ENCODE results near the gene OCEL1. TPM values are rescaled to one million over a fixed set of nuclear protein-coding genes. Genes with fewer than 3 reads are reported as not detected.
"Not testable (repeated sequence)": the region's sequence is repeated elsewhere in the genome, so short reads cannot be mapped to it uniquely, and the experiment has no call there.

Gene OCEL1
- total RNA-seq = 22.4 TPM
- long read RNA-seq, transcript OCEL1-201 (6 exons, 1,133 nt) = major isoform, 6 of 36 reads
- long read RNA-seq, partial matches to known transcripts = 15 of 36 reads
- long read RNA-seq, other reads (novel, unspliced or antisense) = 7 of 36 reads

- intact Hi-C loops (cut with DNase I) = no loop called here
- DNase-seq (peak; percentile 100), ATAC-seq (ENCODE audit: poor library complexity) (peak; percentile 97)
Observed at GRCh38 chr19:17226002-17226933, at the start of gene OCEL1. OCEL1 (plus strand) TSS chr19:17226226; CDS start chr19:17226248, 22 bp downstream.

GRCh38 chr19:17178291-17178690 lies 47.7 kb upstream of the OCEL1 start:
- ATAC-seq (ENCODE audit: poor library complexity) (no peak), DNase-seq (no peak)
- intact Hi-C loops (cut with DNase I) = no loop called here

GRCh38 chr19:17180997-17181702 lies 44.9 kb upstream of the OCEL1 start:
- no peak for DNase-seq
- no peak for ATAC-seq (ENCODE audit: poor library complexity)
- intact Hi-C loops (cut with DNase I) = no loop called here

DNA sequence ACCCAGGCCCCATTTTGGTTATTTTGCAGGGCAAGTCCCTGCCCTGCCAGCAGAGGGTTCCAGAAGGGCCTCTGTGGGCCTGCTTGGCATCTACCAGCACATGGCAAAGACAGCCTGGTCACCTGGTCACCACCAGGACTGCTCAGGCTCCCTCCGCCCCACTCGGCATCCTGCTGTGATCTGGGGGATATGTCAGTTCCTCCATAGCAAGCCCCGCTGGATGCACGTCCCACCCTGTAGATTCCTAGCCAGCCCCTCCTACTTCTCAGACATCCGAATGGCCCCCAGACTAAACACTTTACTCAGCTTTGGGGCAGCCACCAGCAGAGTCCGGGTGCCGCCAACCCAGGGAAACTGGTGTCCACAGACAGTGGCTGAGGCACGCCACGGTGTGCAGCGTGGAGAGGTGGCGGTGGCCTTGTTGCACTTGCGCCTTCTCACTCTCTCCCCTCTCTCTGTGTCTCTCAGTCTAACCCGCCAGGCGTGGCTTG lies 42.7 kb upstream of the OCEL1 start:
- intact Hi-C loops (cut with DNase I) = no loop called here
- ATAC-seq (ENCODE audit: poor library complexity) = no peak
- DNase-seq = no peak

DNA sequence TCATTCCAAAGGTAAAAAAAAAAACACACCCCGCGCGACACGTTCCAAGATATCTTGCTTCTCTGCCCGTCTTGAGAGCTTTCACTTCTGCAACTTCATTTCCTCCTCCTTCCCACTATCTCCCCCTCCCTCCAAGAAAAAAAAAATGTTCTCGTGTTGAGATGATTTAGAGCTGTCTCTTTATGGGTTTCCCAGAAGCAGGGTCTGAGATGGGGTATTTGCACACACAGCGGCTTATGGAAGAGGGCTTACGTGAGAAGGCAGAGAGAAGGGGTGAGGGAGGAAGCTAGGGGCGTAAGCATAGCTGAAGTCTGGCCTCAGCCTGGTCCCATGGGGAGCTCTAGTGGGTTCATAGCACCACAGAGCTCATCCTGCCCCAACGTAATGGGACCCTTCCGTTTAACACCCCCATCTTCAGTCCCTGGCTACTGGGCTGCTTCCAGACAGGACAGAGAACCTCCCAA lies 42.1 kb upstream of the OCEL1 start:
- intact Hi-C loops (cut with DNase I) = no loop called here
- ATAC-seq (ENCODE audit: poor library complexity) (no peak), DNase-seq (no peak)

GRCh38 chr19:17184371-17184841 lies 41.6 kb upstream of the OCEL1 start:
- DNase-seq (no peak), ATAC-seq (ENCODE audit: poor library complexity) (peak; percentile 41)
- intact Hi-C loops (cut with DNase I) = no loop called here

DNA sequence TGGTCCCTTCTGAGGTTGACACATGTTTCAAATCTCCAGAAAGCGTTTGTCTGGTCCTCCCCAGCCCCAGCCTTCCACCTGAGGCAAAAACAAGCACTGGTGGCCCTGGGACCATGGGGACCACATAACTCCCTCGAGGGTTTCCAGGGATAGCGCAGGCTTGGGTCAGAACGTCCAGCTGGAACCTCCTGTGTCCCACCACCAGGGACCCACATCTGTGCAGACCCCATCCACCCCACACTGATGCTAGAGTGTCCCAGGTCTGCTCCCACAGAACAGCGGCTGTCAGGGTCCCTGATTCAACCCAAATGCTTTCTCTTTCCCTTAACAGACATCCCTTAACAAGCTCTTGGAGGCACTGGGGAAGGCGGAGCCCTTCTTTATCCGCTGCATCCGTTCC lies 40.4 kb upstream of the OCEL1 start:
- intact Hi-C loops (cut with DNase I) = no loop called here
- ATAC-seq (ENCODE audit: poor library complexity) (no peak), DNase-seq (no peak)

DNA sequence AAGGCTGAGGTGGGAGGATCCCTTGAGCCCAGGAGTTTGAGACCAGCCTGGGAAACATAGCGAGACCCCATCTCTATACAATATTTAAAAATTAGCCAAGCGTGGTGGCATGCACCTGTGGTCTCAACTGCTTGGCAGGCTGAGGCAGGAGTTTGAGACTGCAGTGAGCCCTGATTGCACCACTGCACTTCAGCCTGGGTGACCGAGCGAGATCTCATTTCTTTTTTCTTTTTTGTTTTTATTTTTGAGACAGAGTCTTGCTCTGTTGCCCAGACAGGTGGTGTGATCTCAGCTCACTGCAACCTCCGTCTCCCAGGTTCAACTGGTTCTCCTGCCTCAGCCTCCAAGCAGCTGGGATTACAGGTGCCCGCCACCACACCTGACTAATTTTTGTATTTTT lies 34.3 kb upstream of the OCEL1 start:
- intact Hi-C loops (cut with DNase I); ATAC-seq (ENCODE audit: poor library complexity); DNase-seq: not testable (repeated sequence)

DNA sequence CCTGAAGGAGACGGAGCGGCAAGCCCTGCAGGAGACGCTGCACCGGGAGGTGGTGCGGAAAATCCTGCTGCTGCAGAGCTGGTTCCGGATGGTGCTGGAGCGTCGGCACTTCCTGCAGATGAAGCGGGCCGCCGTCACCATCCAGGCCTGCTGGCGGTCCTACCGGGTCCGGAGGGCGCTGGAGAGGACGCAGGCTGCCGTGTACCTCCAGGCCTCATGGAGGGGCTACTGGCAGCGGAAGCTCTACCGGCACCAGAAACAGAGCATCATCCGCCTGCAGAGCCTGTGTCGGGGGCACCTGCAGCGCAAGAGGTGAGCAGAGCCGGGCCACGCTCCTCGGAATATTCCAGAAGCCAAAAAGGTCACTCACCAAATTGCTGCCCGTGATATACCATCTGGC lies 33.3 kb upstream of the OCEL1 start:
- ATAC-seq (ENCODE audit: poor library complexity) (no peak), DNase-seq (no peak)
- intact Hi-C loops (cut with DNase I) = no loop called here

DNA sequence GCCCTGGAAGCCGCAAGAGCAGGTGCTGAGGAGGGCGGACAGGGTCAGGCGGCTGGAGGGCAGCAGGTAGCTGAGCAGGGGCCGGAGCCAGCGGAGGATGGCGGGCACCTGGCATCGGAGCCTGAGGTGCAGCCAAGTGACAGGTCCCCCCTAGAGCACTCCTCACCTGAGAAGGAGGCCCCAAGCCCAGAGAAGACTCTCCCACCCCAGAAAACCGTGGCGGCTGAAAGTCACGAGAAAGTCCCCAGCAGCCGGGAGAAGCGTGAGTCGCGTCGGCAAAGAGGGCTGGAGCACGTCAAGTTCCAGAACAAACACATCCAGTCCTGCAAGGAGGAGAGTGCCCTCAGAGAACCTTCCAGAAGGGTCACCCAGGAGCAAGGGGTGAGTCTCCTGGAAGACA lies 31.4 kb upstream of the OCEL1 start:
- DNase-seq (no peak), ATAC-seq (ENCODE audit: poor library complexity) (no peak)
- intact Hi-C loops (cut with DNase I) = no loop called here

GRCh38 chr19:17195106-17195505 lies 30.9 kb upstream of the OCEL1 start:
- intact Hi-C loops (cut with DNase I) = no loop called here
- ATAC-seq (ENCODE audit: poor library complexity) = no peak
- DNase-seq = no peak

GRCh38 chr19:17196610-17197009 lies 29.4 kb upstream of the OCEL1 start:
- intact Hi-C loops (cut with DNase I) = no loop called here
- ATAC-seq (ENCODE audit: poor library complexity) = no peak
- no peak for DNase-seq

DNA sequence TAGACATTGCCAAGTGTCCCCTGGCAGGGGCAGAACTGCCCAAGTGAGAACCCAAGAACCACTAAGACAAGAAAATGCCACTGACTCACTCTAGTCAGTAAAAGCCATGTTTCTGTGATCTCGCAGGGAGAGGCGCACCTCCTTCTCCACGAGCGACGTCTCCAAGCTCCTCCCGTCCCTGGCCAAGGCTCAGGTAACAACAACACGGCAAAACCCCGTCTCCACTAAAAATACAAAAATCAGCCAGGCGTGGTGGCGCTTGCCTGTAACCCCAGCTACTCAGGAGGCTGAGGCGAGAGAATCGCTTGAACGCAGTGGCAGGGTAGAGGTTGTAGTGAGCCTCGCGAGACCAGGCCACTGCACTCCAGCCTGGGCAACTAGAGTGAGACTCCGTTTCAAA lies 28.4 kb upstream of the OCEL1 start:
- ATAC-seq (ENCODE audit: poor library complexity) = no peak
- intact Hi-C loops (cut with DNase I) = no loop called here

GRCh38 chr19:17200408-17201079 lies 25.5 kb upstream of the OCEL1 start:
- ATAC-seq (ENCODE audit: poor library complexity) (no peak), DNase-seq (no peak)
- intact Hi-C loops (cut with DNase I) = loop anchor here (5.0 kb wide), 1 partner anchor 82 kb away; the partner anchor contains the start of gene ANKLE1

More for the DNA sequence above, 28.4 kb upstream of the OCEL1 start:
- DNase-seq = no peak

GRCh38 chr19:17202249-17202648 lies 23.8 kb upstream of the OCEL1 start:
- DNase-seq = no peak
- intact Hi-C loops (cut with DNase I) = loop anchor here (5.0 kb wide), 1 partner anchor 80 kb away; the partner anchor contains the start of gene ANKLE1
- ATAC-seq (ENCODE audit: poor library complexity) = no peak

- intact Hi-C loops (cut with DNase I) = loop anchor here (5.0 kb wide), 1 partner anchor 80 kb away; the partner anchor contains the start of gene ANKLE1
- ATAC-seq (ENCODE audit: poor library complexity) = no peak
- DNase-seq = no peak
Observed at GRCh38 chr19:17202713-17203112, 23.3 kb upstream of the OCEL1 start.

GRCh38 chr19:17205237-17206140 lies 20.5 kb upstream of the OCEL1 start:
- DNase-seq (peak; percentile 75), ATAC-seq (ENCODE audit: poor library complexity) (peak; percentile 77)
- intact Hi-C loops (cut with DNase I) = no loop called here
